GM19351 (cell line): ENCODE measurements around the gene TNFRSF18.

Experiments used
- ATAC-seq: cut with Tn5 transposase; IDR thresholded peaks from one replicate; pipeline ENCODE4 v1.9.1; 2021; ENCODE audit warnings: mild to moderate bottlenecking, moderate library complexity; ENCODE audit not compliant: unreplicated experiment

TNFRSF18 gene

DNA sequence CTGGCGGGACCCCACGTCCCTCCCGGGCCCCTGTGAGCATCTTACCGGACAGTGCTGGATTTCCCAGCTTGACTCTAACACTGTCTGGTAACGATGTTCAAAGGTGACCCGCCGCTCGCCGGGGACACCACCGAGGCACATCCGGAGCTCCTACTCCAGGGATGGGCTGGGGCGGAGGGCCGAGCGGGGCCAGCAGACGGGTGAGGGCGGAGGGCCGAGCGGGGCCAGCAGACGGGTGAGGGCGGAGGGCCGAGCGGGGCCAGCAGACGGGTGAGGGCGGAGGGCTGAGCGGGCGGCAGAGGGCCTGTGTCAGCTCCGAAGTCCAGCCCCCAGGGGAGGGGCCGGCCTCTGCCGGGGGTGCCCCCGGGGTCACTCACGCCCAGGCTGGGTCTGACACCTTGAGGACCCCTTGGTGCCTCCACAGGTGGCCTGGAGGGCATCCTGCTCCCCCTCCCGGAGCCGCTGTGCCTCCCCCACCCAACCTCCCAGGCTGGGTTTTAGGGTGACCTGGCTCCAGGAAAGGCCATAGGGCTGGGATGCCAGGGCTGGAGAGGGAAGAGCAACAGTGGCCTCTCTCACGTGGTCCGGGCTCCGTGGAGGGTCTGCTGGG is 38.4 kb downstream of the TNFRSF18 start:
- no peak for ATAC-seq

DNA sequence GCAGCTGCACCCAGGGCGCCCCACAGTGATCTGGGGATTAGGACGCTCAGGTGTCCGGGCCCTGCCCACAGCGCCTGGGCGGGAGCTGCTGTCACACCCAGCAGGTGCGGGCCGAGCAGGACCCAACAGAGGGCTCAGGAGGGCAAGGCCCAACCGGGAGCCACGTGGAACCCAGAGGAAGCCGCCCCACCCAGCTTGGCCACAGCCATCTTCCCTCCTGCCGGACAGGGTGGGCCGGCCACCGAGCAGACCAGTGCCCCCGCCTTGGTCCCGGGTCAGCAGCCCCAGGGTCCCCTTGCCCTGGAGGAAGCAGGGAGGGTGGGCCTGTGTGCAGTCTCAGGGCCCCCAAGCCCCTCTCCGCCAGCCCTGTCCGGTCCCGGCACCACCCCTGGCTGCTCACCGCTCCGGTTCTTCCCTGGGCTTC is 39.0 kb downstream of the TNFRSF18 start:
- ATAC-seq, result no peak

- no peak for ATAC-seq
Observed at GRCh38 chr1:1166642-1167397, 39.6 kb downstream of the TNFRSF18 start.

DNA sequence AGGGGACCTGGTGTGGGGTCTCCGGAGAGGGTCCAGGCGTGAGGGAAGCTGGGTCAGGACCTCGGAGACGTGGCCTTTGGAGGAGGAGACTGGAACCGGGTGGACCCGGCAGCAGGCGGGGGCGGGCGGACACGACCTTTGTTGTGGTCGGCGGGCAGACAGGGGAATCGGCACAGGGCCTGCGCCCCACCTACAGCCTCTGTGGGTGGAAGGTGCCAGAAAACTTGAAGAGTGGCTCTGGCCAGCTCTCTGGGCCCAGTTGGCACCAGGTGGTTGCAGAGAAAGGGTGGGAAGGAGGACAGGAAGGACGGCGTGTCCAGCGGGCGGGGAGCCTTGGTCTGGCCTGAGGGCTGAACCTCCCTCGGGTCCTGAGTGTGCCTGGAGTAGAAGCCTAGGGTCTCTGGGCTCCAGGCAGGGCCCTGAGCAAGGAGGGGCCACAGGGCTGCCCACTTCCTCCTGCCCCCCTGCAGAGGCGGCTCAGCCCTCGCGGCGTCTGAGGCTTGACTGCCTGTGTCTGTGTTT is 40.4 kb downstream of the TNFRSF18 start:
- no peak for ATAC-seq

DNA sequence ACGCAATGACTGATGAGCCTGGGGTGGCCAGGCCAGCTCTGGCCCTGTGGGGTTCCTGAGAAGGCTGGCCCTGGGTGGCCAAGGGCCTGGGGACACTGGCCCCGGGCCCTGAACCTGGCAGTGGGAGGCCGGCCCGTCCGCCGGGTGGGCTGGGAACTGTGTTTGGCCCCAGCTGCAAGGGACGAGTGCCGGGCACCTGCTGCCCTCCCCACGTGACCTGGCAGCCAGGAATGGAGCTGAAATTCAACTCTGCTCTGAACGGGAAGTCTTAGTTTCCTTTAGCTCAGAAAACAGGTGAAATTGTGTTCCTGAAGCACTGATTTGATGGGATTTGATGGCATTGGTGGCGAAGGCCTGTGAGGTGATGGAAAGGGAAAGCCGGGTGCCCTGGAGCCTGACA is 40.9 kb downstream of the TNFRSF18 start:
- no peak for ATAC-seq

DNA sequence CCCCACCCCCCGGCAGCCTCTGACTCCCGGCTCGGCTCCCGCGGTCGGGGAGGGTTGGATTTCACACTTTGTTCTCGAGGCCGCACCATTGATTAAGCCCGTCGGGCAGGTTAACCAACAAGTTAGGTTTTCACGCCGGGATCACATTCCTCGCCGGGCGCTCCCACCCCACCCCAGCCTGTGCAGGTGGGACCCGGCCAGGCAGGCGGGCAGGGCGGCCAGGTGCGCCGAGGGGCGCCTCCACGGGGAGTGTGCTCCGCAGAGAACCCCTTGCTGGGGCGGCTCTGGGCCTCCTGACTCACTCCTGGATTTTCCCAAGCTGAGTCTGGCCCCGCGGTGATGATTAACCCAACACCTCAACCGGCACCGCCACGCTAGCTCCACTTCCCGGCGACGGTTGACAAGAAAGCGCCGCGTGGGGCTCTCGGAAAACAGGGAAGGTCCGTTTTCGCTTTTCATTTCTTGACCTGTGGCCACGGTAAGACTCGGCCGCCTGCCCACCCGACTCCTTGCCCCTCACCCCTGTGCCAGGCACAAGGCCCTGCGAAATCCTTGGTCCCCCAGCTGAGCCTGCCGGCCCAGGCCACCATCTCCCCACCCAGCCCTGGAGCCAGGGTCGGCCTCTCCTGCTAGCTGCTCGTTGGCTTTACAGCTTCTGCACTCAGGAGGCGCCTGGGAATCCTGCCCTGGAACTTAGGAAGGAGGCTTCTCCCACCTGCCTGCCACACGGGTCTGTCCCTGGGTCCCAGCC is 41.5 kb downstream of the TNFRSF18 start:
- ATAC-seq, result no peak

DNA sequence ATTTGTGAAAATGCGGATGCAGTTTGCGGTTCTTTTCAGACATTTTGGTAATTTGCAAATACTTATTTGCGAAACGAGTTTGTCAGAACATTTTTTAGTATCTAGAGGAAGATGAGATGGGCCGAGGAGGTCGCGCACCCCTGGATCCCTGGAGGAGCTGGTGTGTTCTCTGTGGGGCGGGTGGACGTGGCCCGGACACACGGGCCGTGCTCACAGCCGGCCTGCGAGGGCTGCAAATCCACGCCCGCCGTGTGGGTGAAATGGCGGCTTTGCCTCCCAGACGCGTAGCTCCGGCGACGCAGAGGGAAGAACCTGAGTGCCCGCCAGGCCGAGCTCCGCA is 42.1 kb downstream of the TNFRSF18 start:
- no peak for ATAC-seq

GRCh38 chr1:1163538-1164070 is 42.8 kb downstream of the TNFRSF18 start:
- ATAC-seq, result no peak

- no peak for ATAC-seq
Observed at GRCh38 chr1:1162597-1163537, 43.5 kb downstream of the TNFRSF18 start.

DNA sequence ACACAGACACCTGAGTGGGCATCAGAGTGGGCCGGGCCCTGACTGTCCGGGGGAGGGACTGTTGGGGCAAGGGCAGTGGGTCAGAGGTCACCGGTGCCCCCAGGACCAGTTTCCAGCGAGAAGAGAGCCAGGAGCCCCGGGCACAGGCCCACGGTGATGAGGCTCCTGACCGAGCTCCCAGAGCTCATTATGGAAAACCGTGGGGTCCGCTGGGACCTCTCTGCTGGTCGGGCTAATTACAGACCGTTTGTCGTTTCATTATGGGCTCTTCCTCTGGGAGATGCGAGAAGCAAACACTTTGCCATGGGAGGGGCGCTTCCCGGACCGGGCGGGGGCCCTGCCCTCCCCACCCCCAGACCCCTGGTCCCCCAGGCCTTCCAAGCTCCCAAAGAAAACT is 44.7 kb downstream of the TNFRSF18 start:
- no peak for ATAC-seq

- no peak for ATAC-seq
Observed at GRCh38 chr1:1161078-1161682, 45.2 kb downstream of the TNFRSF18 start.

DNA sequence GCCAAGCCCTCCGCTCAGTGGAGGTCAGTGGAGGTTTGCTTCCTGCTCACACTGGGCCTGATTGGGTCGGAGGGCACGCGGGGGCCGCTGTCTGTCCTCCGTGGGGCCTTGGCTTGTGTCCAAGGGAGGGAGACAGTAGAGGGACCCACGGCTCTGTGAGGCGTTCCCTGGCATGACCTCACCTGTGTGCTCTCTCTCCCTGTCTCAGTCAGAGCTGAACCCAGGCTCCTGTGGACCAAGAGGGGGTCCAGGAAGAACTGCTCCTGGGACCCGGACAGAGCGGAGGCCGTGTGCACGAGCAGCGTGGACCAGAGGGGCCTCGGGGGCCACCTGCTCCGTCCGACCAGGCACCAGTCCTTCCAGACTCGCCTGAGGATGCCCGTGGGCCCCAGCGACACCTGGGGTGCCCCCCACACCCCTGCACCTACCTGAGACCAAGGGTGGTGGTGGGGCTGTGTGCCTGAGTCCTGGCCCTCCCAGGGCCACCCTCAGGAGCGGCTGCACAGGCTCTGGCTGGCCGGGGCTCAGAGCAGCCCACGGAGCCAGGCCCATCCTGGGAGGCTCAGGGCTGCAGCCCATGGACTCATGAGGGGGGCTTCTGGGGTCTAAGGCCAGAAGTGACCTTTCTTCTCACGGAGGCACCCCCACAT is 46.0 kb downstream of the TNFRSF18 start:
- ATAC-seq, result no peak

- peak; percentile 63 for ATAC-seq
Observed at GRCh38 chr1:1157914-1158710, 48.3 kb downstream of the TNFRSF18 start.

GRCh38 chr1:1157426-1157913 is 48.9 kb downstream of the TNFRSF18 start:
- peak; percentile 60 for ATAC-seq

DNA sequence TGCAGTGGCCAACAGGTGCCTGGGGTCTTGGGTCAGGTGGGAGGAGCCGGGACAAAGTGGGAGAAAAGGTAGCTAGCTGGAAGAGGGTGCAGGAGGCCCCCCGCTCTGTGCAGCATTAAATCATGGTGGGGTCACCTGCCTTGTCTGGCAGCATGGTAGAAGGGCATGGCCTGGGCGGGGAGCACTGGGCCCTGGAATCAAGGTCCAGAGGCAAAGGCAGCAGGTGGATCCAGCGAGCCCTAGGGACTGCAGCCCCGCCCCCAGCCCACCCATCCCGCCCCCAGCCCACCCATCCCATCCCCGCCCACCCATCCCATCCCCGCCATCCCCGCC is 49.4 kb downstream of the TNFRSF18 start:
- no peak for ATAC-seq

DNA sequence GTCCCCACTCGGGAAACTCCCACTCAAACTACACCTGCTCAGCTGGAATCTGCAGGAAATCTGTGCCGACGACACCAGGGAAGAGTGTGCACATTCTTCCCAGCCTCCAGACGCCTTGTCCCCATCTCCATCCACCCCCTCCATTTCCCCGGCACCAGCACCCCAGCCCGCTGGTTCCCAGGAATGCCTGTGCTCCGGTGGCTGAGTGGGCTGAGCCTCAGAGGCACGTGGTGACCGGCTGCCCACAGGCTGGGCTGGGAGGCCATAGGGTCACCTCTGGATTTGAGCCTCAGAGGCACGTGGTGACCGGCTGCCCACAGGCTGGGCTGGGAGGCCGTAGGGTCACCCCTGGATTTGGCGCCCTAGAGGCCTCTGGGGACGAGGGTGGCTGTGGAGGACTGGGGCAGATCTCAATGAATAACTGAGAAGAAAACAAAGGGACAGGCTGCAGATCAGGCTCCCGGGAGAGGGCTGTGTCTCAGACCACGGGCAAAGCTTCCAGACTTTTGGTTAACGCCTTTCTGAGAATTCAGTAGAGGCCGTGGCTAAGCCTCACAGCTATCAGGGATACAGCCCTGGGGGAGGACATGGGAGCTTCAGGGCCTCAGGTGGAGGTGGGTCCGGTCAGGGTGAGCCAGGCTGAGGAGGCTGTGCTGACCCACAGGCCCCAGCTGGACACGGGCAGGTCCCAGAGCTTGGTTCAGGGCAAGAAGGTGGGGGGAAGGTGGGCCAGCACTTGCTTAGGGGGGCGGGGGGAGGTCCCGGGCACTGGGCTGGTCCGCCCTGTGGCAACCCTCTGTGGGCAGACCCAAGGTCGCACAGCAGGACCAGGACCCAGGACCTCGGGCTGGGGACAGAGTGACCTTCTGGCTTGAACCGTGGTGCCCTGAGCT is 50.0 kb downstream of the TNFRSF18 start:
- no peak for ATAC-seq

DNA sequence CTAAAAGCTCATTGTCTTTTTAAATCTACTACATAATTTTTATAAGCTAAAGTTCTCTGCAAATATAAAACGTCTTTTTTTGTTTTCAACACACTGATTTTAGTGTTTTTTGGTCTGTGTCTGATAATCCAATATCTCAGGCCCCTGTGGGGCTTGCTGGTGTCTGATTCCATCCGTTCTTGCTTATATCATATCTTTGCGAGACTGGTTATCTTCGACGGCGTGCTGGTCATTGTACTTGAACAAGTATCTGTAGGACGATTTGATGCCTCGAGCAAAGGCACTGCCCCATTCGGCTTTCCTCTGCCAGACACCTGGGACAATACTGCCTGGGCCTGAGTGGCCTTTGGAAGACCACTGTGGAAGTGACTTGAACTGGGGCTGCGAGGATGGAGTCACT is 51.1 kb downstream of the TNFRSF18 start:
- no peak for ATAC-seq

- no peak for ATAC-seq
Observed at GRCh38 chr1:1153874-1154273, 52.5 kb downstream of the TNFRSF18 start.
